Astrocyte (in vitro differentiated cells and primary cell): ENCODE results near the gene SLC25A27.

Experiments used
- EZH2 ChIP-seq: IDR thresholded peaks from 2 replicates; pipeline ENCODE4 v1.6.1; 2012; ENCODE audit warnings: mild to moderate bottlenecking, low read length, inconsistent platforms; ENCODE audit not compliant: insufficient read depth
- TF ChIP-seq, protein P1 (sequence below): IDR thresholded peaks from 2 replicates; pipeline ENCODE4 v1.5.1; 2011; ENCODE audit warnings: low read depth, mild to moderate bottlenecking, inconsistent platforms, low read length, moderate library complexity; ENCODE audit not compliant: insufficient read depth

GRCh38 chr6:46711491-46711890 is 58.7 kb downstream of the SLC25A27 start:
- no peak for TF ChIP-seq EZH2
- TF ChIP-seq, protein P1, sequence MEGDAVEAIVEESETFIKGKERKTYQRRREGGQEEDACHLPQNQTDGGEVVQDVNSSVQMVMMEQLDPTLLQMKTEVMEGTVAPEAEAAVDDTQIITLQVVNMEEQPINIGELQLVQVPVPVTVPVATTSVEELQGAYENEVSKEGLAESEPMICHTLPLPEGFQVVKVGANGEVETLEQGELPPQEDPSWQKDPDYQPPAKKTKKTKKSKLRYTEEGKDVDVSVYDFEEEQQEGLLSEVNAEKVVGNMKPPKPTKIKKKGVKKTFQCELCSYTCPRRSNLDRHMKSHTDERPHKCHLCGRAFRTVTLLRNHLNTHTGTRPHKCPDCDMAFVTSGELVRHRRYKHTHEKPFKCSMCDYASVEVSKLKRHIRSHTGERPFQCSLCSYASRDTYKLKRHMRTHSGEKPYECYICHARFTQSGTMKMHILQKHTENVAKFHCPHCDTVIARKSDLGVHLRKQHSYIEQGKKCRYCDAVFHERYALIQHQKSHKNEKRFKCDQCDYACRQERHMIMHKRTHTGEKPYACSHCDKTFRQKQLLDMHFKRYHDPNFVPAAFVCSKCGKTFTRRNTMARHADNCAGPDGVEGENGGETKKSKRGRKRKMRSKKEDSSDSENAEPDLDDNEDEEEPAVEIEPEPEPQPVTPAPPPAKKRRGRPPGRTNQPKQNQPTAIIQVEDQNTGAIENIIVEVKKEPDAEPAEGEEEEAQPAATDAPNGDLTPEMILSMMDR = no peak
